Endodermal cell (in vitro differentiated cells): Measurements from ENCODE around the gene MACROD1. TPM values are rescaled to one million over a fixed set of nuclear protein-coding genes. Genes with fewer than 3 reads are reported as not detected.
A peak's percentile ranks its signal among the peaks of the same experiment; 100 is the strongest.

Experiments
- DNase-seq: peaks from one replicate; pipeline ENCODE4 v3.0.0-alpha.2; 2017
- H3K27ac ChIP-seq: 2 replicates; pipeline ENCODE4 v1.5.1; 2013; ENCODE audit warnings: mild to moderate bottlenecking, low read depth, low read length, moderate library complexity
- H3K27me3 ChIP-seq: 2 replicates; pipeline ENCODE4 v1.6.1; 2013; ENCODE audit warnings: mild to moderate bottlenecking, low read length, moderate library complexity; ENCODE audit not compliant: insufficient read depth, control insufficient read depth, poor library complexity, severe bottlenecking
- H3K36me3 ChIP-seq: 2 replicates; pipeline ENCODE4 v1.7.0; 2013; ENCODE audit warnings: mild to moderate bottlenecking, low read length, moderate library complexity; ENCODE audit not compliant: control insufficient read depth, insufficient read depth
- H3K4me1 ChIP-seq: one replicate; pipeline ENCODE4 v1.7.0; 2013; ENCODE audit warnings: low read length; ENCODE audit not compliant: control insufficient read depth, insufficient read depth
- H3K4me3 ChIP-seq: 2 replicates; pipeline ENCODE4 v1.5.1; 2013; ENCODE audit warnings: mild to moderate bottlenecking, low read length, moderate library complexity
- H3K9ac ChIP-seq: 2 replicates; pipeline ENCODE4 v1.6.1; 2013; ENCODE audit warnings: mild to moderate bottlenecking, low read length, moderate library complexity; ENCODE audit not compliant: poor library complexity, severe bottlenecking; ENCODE audit errors: extremely low read depth
- H3K9me3 ChIP-seq: 2 replicates; pipeline ENCODE4 v1.6.1; 2013; ENCODE audit warnings: mild to moderate bottlenecking, low read length, moderate library complexity; ENCODE audit not compliant: control insufficient read depth
- H3K27ac Mint-ChIP-seq: 2 replicates; pipeline ENCODE4 v1.8.0; 2020; ENCODE audit warnings: mixed read lengths
- H3K27me3 Mint-ChIP-seq: 2 replicates; pipeline ENCODE4 v1.8.0; 2021; ENCODE audit warnings: mild to moderate bottlenecking, mixed read lengths; ENCODE audit not compliant: insufficient read depth
- H3K36me3 Mint-ChIP-seq: 2 replicates; pipeline ENCODE4 v1.8.0; 2020; ENCODE audit warnings: low read depth, mixed read lengths
- H3K4me1 Mint-ChIP-seq: 2 replicates; pipeline ENCODE4 v1.8.0; 2020; ENCODE audit warnings: mixed read lengths
- H3K4me3 Mint-ChIP-seq: 2 replicates; pipeline ENCODE4 v1.8.0; 2020; ENCODE audit warnings: mild to moderate bottlenecking, moderate library complexity, mixed read lengths
- H3K9me3 Mint-ChIP-seq: 2 replicates; pipeline ENCODE4 v1.8.0; 2020; ENCODE audit warnings: mild to moderate bottlenecking, mixed read lengths
- WGBS, 2 experiments: methylation state at CpG; one replicate each; pipeline versions ENCODE4 v1.1.5 to v1.1.7; 2013; ENCODE audit warnings: missing lambda C conversion rate in 2 of 2, mixed read lengths in 1 of 2; ENCODE audit not compliant: insufficient coverage in 1 of 2, insufficient read length in 1 of 2; 5-methylcytosine and 5-hydroxymethylcytosine counted together
- total RNA-seq, 2 donors: library from RNA; stranded (reverse); fragmentation: NEBNext Ultra II Directional in 1 of 2; extraction: Animal tissue kit (Norgen Biotek cat#: 25700) in 1 of 2; gene quantifications; 2 replicates in 1 of 2; 3 replicates in 1 of 2; pipeline ENCODE4 v1.2.1, GENCODE V29; 2021
- TF ChIP-seq, protein P1 (sequence below): fragments of 200-600 bp; sonication (generic); conservative IDR thresholded peaks from 2 replicates; pipeline ENCODE4 v1.5.0; 2021; ENCODE audit warnings: antibody characterized with exemption, mild to moderate bottlenecking

The MACROD1 gene
- total RNA-seq, 2 donors from 2014 or later = 23.0 to 41.9 TPM

DNA sequence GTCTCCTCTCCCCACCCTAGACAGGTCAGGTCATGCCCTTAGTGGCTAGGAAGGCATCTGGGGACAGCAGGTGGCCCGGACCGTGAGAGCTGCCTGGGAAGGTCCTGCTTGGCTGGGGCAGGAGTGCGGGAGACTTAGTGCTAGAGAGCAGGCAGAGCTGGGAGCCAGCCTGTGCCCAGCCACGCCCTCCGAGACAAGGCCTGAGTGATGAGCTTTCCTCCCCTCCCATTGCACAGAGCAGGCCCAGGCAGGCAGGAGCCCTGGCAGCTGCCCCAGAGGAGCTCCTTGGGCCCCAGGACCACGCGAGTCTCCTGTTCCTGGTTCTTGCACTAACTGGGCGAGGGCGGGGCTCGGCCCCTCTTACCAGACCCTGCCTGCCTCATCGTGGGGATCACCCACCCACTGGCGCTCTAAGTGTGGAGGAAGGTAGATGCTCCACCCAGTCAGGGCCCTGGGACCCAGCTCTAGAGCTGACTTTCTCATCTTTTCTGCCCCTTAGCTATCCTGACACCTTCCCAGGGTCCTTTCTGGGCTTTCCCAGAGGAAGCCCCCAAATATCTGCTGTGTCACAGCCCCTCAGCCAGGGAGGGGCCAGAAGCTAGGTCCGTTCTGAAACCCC, 44.9 kb downstream of the MACROD1 start:
- TF ChIP-seq, protein P1, sequence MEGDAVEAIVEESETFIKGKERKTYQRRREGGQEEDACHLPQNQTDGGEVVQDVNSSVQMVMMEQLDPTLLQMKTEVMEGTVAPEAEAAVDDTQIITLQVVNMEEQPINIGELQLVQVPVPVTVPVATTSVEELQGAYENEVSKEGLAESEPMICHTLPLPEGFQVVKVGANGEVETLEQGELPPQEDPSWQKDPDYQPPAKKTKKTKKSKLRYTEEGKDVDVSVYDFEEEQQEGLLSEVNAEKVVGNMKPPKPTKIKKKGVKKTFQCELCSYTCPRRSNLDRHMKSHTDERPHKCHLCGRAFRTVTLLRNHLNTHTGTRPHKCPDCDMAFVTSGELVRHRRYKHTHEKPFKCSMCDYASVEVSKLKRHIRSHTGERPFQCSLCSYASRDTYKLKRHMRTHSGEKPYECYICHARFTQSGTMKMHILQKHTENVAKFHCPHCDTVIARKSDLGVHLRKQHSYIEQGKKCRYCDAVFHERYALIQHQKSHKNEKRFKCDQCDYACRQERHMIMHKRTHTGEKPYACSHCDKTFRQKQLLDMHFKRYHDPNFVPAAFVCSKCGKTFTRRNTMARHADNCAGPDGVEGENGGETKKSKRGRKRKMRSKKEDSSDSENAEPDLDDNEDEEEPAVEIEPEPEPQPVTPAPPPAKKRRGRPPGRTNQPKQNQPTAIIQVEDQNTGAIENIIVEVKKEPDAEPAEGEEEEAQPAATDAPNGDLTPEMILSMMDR = no peak
- H3K27ac Mint-ChIP-seq = no peak overlapping the region
- H3K4me3 Mint-ChIP-seq = no peak overlapping the region
- peaks cover 18% of the 10 kb centered on the region for H3K4me1 Mint-ChIP-seq
- Histone ChIP-seq H3K4me3 (no peak overlapping the region), H3K27me3 (no peaks in the 10 kb centered on the region), H3K4me1 (peaks cover 3% of the 10 kb centered on the region), H3K9me3 (no peaks in the 10 kb centered on the region), H3K36me3 (no peaks in the 10 kb centered on the region), H3K9ac (no peak overlapping the region), H3K27ac (peak overlapping the region; percentile 24)
- peaks cover 2% of the 10 kb centered on the region for H3K36me3 Mint-ChIP-seq
- no peak for DNase-seq
- 88 to 91% methylated on average over 13 of the region's 13 CpGs for WGBS, 2 experiments
- peaks cover 2% of the 10 kb centered on the region for H3K27me3 Mint-ChIP-seq
- H3K9me3 Mint-ChIP-seq = no peaks in the 10 kb centered on the region

DNA sequence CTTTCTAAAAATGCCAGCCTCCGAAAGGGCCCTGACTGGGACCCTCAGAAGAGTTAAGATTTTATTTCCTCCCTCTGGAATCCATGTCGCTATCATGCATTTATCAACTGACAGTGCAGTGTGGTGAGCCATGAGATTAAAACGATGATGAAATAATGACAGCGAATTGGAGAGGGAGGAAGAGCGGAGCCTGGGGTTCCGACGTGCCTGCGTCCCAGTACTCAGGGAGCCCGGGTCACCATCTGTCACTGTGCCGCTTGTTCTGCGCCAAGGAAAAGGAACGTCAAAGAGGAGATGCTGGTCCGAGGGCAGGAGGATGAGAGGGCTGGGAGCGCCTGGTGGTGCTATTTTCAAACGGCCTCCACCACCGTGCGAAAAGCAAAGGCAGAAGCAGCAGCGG, 46.2 kb downstream of the MACROD1 start:
- TF ChIP-seq, protein P1 = no peak
- no peak overlapping the region for H3K9ac ChIP-seq
- no peak for DNase-seq
- H3K4me3 Mint-ChIP-seq = no peak overlapping the region
- peaks cover 18% of the 10 kb centered on the region for H3K4me1 Mint-ChIP-seq
- no peaks in the 10 kb centered on the region for H3K9me3 ChIP-seq
- no peak overlapping the region for H3K4me3 ChIP-seq
- peaks cover 2% of the 10 kb centered on the region for H3K36me3 Mint-ChIP-seq
- no peaks in the 10 kb centered on the region for H3K36me3 ChIP-seq
- H3K4me1 ChIP-seq = peaks cover 3% of the 10 kb centered on the region
- H3K9me3 Mint-ChIP-seq = no peaks in the 10 kb centered on the region
- WGBS, 2 experiments = 95 to 97% methylated on average over 11 to 18 of the region's 18 CpGs
- H3K27me3 ChIP-seq = no peaks in the 10 kb centered on the region
- peaks cover 2% of the 10 kb centered on the region for H3K27me3 Mint-ChIP-seq
- H3K27ac Mint-ChIP-seq = no peak overlapping the region
- H3K27ac ChIP-seq = no peak overlapping the region

GRCh38 chr11:64118876-64119665, 46.8 kb downstream of the MACROD1 start:
- DNase-seq = no peak
- Mint-ChIP-seq H3K27ac (no peak overlapping the region), H3K9me3 (no peaks in the 10 kb centered on the region), H3K4me1 (peaks cover 18% of the 10 kb centered on the region), H3K36me3 (peaks cover 2% of the 10 kb centered on the region), H3K4me3 (no peak overlapping the region), H3K27me3 (peaks cover 2% of the 10 kb centered on the region)
- H3K4me3 ChIP-seq = no peak overlapping the region
- TF ChIP-seq, protein P1 = no peak
- no peaks in the 10 kb centered on the region for H3K36me3 ChIP-seq
- no peak overlapping the region for H3K27ac ChIP-seq
- WGBS, 2 experiments = 80 to 85% methylated on average over 18 to 19 of the region's 19 CpGs
- no peaks in the 10 kb centered on the region for H3K9me3 ChIP-seq
- H3K4me1 ChIP-seq = peaks cover 3% of the 10 kb centered on the region
- no peaks in the 10 kb centered on the region for H3K27me3 ChIP-seq
- H3K9ac ChIP-seq = no peak overlapping the region
